CD4-positive, alpha-beta T cell (primary cell): ENCODE measurements around the gene DOK3. TPM values are rescaled to one million over a fixed set of nuclear protein-coding genes. Genes with fewer than 3 reads are reported as not detected.

Experiments
- ATAC-seq: fragments of 200-7000 bp; cut with Tn5 transposase; one replicate; pipeline ENCODE4 v1.10.0; 2022; ENCODE audit warnings: mild to moderate bottlenecking; ENCODE audit not compliant: poor library complexity
- CTCF ChIA-PET: fragments of 350-600 bp; sonication (Branson Sonifier 250); formaldehyde crosslinking; loops from one replicate; lab custom pipeline; 2021; ENCODE audit warnings: antibody characterized with exemption, inconsistent platforms; lab: Charles Lee
- POLR2A ChIA-PET: fragments of 350-600 bp; sonication (Branson Sonifier 250); formaldehyde crosslinking; loops from one replicate; lab custom pipeline; 2021; ENCODE audit warnings: antibody characterized with exemption, inconsistent platforms; lab: Charles Lee
- DNase-seq, 14 experiments: peaks; one replicate each; pipeline ENCODE4 v3.0.0-alpha.2; 2013 to 2020; ENCODE audit warnings: mixed read lengths in 2 of 14
- H3K27ac ChIP-seq, 2 donors: one replicate each; pipeline versions ENCODE4 v1.5.1 to v1.7.0; 2013; ENCODE audit warnings: low read length in 2 of 2, low read depth in 1 of 2, mild to moderate bottlenecking in 1 of 2
- H3K27me3 ChIP-seq, 2 experiments: 1 replicate in 1 of 2; 2 replicates in 1 of 2; pipeline versions ENCODE4 v1.6.1 to v1.7.0; 2013; ENCODE audit warnings: low read length in 2 of 2, control low read depth in 1 of 2, mild to moderate bottlenecking in 1 of 2, moderate library complexity in 1 of 2; ENCODE audit not compliant: insufficient read depth in 2 of 2, control insufficient read depth in 1 of 2
- H3K36me3 ChIP-seq: one replicate; pipeline ENCODE4 v1.6.1; 2013; ENCODE audit warnings: low read length, control low read depth; ENCODE audit not compliant: insufficient read depth
- H3K4me1 ChIP-seq: one replicate; pipeline ENCODE4 v1.6.1; 2013; ENCODE audit warnings: low read length, control low read depth; ENCODE audit not compliant: insufficient read depth
- H3K4me3 ChIP-seq: one replicate; pipeline ENCODE4 v1.5.1; 2013; ENCODE audit warnings: mild to moderate bottlenecking, low read length, moderate library complexity
- H3K9me3 ChIP-seq, 2 experiments: 1 replicate in 1 of 2; 2 replicates in 1 of 2; pipeline versions ENCODE4 v1.6.1 to v1.7.0; 2013; ENCODE audit warnings: low read length in 2 of 2, mild to moderate bottlenecking in 2 of 2, control low read depth in 1 of 2, moderate library complexity in 1 of 2; ENCODE audit not compliant: control insufficient read depth in 1 of 2, insufficient read depth in 1 of 2
- H3K27ac Mint-ChIP-seq: one replicate; pipeline ENCODE4 v1.8.0; 2020; ENCODE audit warnings: mixed read lengths
- H3K27me3 Mint-ChIP-seq: one replicate; pipeline ENCODE4 v1.8.0; 2021; ENCODE audit warnings: mixed read lengths
- H3K36me3 Mint-ChIP-seq: one replicate; pipeline ENCODE4 v1.8.0; 2021; ENCODE audit warnings: low read depth, mixed read lengths
- H3K4me1 Mint-ChIP-seq: one replicate; pipeline ENCODE4 v1.8.0; 2021; ENCODE audit warnings: low read depth, mixed read lengths
- H3K4me3 Mint-ChIP-seq: one replicate; pipeline ENCODE4 v1.8.0; 2020; ENCODE audit warnings: mild to moderate bottlenecking, mixed read lengths
- H3K9me3 Mint-ChIP-seq: one replicate; pipeline ENCODE4 v1.8.0; 2020; ENCODE audit warnings: mixed read lengths
- intact Hi-C, 2 experiments: fragments of 100-400 bp; cut with DNase I in 1 of 2; cut with micrococcal nuclease in 1 of 2; formaldehyde crosslinking; loops; one replicate each; pipeline versions ENCODE4 v1.15.1 to v1.9.0; 2023 to 2025; cut with DNase I, micrococcal nuclease
- total RNA-seq, 174 experiments: library from RNA in 2 of 174; stranded (reverse) in 2 of 174; gene quantifications; one replicate each; pipeline ENCODE4 v1.2.3 and lab custom pipeline; 2021 to 2026
- TF ChIP-seq, protein P1 (sequence below): fragments of 200-600 bp; IDR thresholded peaks from one replicate; pipeline ENCODE4 v1.8.0; 2022; ENCODE audit warnings: antibody characterized with exemption, mild to moderate bottlenecking

DOK3 gene
- total RNA-seq, 2 experiments from 2014 or later, result 1.3 to 1.4 TPM

DNA sequence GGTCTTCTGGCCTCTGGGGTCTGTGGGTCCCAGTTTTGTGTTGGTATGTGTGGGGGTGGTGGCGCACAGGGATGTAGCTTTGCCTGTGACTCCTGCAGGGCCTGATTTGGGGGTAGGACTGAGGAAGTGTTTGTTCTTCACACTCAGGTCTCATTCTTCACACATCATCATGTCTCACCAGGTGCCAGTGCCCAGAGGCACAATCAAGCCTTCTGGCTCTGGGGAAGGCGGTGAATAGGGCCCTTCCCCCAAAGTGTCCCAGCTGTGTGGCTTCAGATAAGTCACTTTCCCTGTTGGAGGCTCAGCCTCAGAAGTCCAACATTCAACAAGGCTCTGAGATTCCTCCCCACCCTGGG lies 41.3 kb downstream of the DOK3 start:
- H3K36me3 ChIP-seq, result no peaks in the 10 kb centered on the region
- no peaks in the 10 kb centered on the region for H3K36me3 Mint-ChIP-seq
- H3K27me3 ChIP-seq, result peaks cover 0 to 5% of the 10 kb centered on the region in 2 experiments
- H3K9me3 Mint-ChIP-seq, result no peaks in the 10 kb centered on the region
- no peak overlapping the region for H3K4me3 ChIP-seq
- no peaks in the 10 kb centered on the region for H3K9me3 ChIP-seq
- no peak overlapping the region for H3K4me3 Mint-ChIP-seq
- H3K27me3 Mint-ChIP-seq, result no peaks in the 10 kb centered on the region
- H3K4me1 ChIP-seq, result peaks cover 16% of the 10 kb centered on the region
- POLR2A ChIA-PET, result interaction anchor here (0.6 kb wide), 1 partner anchor 274 kb away, joined by 4 read pairs; no protein-coding TSS in a partner anchor
- CTCF ChIA-PET, result no interaction called here
- H3K27ac Mint-ChIP-seq, result no peak overlapping the region
- TF ChIP-seq, protein P1, sequence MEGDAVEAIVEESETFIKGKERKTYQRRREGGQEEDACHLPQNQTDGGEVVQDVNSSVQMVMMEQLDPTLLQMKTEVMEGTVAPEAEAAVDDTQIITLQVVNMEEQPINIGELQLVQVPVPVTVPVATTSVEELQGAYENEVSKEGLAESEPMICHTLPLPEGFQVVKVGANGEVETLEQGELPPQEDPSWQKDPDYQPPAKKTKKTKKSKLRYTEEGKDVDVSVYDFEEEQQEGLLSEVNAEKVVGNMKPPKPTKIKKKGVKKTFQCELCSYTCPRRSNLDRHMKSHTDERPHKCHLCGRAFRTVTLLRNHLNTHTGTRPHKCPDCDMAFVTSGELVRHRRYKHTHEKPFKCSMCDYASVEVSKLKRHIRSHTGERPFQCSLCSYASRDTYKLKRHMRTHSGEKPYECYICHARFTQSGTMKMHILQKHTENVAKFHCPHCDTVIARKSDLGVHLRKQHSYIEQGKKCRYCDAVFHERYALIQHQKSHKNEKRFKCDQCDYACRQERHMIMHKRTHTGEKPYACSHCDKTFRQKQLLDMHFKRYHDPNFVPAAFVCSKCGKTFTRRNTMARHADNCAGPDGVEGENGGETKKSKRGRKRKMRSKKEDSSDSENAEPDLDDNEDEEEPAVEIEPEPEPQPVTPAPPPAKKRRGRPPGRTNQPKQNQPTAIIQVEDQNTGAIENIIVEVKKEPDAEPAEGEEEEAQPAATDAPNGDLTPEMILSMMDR, result no peak
- DNase-seq, result no peak
- H3K27ac ChIP-seq, result no peak overlapping the region
- intact Hi-C loops, result no loop called here
- no peaks in the 10 kb centered on the region for H3K4me1 Mint-ChIP-seq
- no peak for ATAC-seq

DNA sequence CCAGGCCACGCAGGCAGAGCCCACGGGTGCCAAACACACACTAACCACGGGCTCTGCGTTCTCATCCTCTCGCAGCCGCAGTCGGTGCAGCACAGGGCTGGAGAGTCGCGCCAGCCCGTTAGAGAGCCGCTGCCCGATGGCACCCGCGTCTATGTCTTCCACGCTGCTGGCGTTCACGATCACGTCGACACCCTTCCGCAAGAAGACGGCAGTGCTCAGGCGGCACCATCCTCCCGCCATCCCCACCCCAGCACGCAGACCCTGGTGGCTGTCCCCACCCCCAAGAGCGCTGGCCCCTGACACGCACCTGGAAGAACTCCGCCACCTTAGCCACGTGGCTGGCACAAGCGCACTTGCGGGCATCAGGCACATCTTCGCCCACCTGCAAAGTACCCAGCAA lies 42.2 kb downstream of the DOK3 start:
- Mint-ChIP-seq H3K27ac (no peak overlapping the region), H3K27me3 (no peaks in the 10 kb centered on the region), H3K4me1 (no peaks in the 10 kb centered on the region), H3K9me3 (no peaks in the 10 kb centered on the region), H3K36me3 (no peaks in the 10 kb centered on the region), H3K4me3 (no peak overlapping the region)
- H3K27ac ChIP-seq, result no peak overlapping the region
- no peaks in the 10 kb centered on the region for H3K36me3 ChIP-seq
- no peaks in the 10 kb centered on the region for H3K9me3 ChIP-seq
- H3K27me3 ChIP-seq, result peaks cover 0 to 3% of the 10 kb centered on the region in 2 experiments
- H3K4me1 ChIP-seq, result peaks cover 15% of the 10 kb centered on the region
- no peak for ATAC-seq
- DNase-seq, result no peak
- ChIA-PET POLR2A (no interaction called here), CTCF (no interaction called here)
- H3K4me3 ChIP-seq, result no peak overlapping the region
- TF ChIP-seq, protein P1, result no peak
- intact Hi-C loops, result no loop called here

DNA sequence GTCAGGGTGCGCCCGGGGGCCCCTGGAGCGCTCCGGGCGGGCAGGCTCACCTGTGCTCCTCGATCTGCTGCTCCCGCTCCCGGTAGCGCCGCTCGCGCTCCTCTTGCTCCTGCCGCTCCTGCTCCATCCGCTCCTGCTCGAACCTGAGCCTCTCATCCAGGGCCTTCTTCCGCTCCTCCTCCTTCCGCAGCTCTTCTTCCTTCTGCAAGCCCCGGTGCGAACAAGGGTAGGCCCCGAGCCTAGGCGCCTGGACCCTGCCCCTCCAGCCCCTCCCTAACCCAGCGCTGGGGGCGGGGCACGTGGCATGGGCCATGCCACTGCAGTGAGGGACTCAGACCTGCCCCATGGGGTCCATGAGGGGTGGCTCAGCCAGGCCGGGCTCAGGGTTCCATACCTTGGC lies 42.8 kb downstream of the DOK3 start:
- no peak overlapping the region for H3K27ac ChIP-seq
- H3K27me3 ChIP-seq, result no peaks in the 10 kb centered on the region
- TF ChIP-seq, protein P1, result no peak
- H3K4me1 ChIP-seq, result peaks cover 15% of the 10 kb centered on the region
- POLR2A ChIA-PET, result no interaction called here
- intact Hi-C loops, result no loop called here
- Mint-ChIP-seq H3K9me3 (no peaks in the 10 kb centered on the region), H3K27me3 (no peaks in the 10 kb centered on the region), H3K27ac (no peak overlapping the region), H3K4me3 (no peak overlapping the region), H3K36me3 (no peaks in the 10 kb centered on the region), H3K4me1 (no peaks in the 10 kb centered on the region)
- ATAC-seq, result no peak
- DNase-seq, result no peak
- CTCF ChIA-PET, result no interaction called here
- H3K9me3 ChIP-seq, result no peaks in the 10 kb centered on the region
- no peak overlapping the region for H3K4me3 ChIP-seq
- no peaks in the 10 kb centered on the region for H3K36me3 ChIP-seq
